Endothelial cell of umbilical vein (primary cell): ENCODE measurements around the gene OR51F2. TPM values are rescaled to one million over a fixed set of nuclear protein-coding genes. Genes with fewer than 3 reads are reported as not detected.
"Not testable (repeated sequence)": the region's sequence is repeated elsewhere in the genome, so short reads cannot be mapped to it uniquely, and the experiment has no call there.

Experiments used
- BruUV-seq: library from RNA; stranded (reverse); fragments of 400-500 nt; replicated peaks from 2 replicates; lab custom pipeline; 2021; lab: Mats Ljungman, UMichigan
- CTCF ChIA-PET: fragments of 300-600, 350-600 bp; sonication (Branson Sonifier 250); formaldehyde crosslinking; loops from one replicate; lab custom pipeline; 2021; ENCODE audit warnings: antibody characterized with exemption, inconsistent platforms; lab: Charles Lee
- POLR2A ChIA-PET: fragments of 300-600, 350-600 bp; sonication (Branson Sonifier 250); formaldehyde crosslinking; loops from one replicate; lab custom pipeline; 2021; ENCODE audit warnings: antibody characterized with exemption, inconsistent platforms; lab: Charles Lee
- DNase-seq: peaks from one replicate; pipeline ENCODE4 v3.0.0-alpha.2; 2011; ENCODE audit warnings: low read depth, low spot score
- FAIRE-seq: peaks from 2 replicates; lab custom pipeline; 2011; peaks lifted over from hg19 to GRCh38; lab: Jason Lieb, UNC
- H2AFZ ChIP-seq: 2 replicates; pipeline ENCODE4 v1.6.0; 2012; ENCODE audit warnings: low read depth, low read length, control low read depth, inconsistent platforms
- H3K27ac ChIP-seq: 2 replicates; pipeline ENCODE4 v1.5.1; 2011; ENCODE audit warnings: low read depth, mild to moderate bottlenecking, control low read depth, low read length, moderate library complexity; ENCODE audit not compliant: insufficient read depth
- H3K27me3 ChIP-seq, 2 experiments: 2 replicates each; pipeline versions ENCODE4 v1.6.0 to v1.6.1; 2011; ENCODE audit warnings: low read length in 2 of 2, mixed read lengths in 1 of 2; ENCODE audit not compliant: control insufficient read depth in 2 of 2, insufficient read depth in 2 of 2
- H3K36me3 ChIP-seq, 2 experiments: 2 replicates in 1 of 2; 3 replicates in 1 of 2; pipeline ENCODE4 v1.5.1; 2011; ENCODE audit warnings: low read length in 2 of 2, mild to moderate bottlenecking in 1 of 2, moderate library complexity in 1 of 2; ENCODE audit not compliant: control insufficient read depth in 2 of 2, insufficient read depth in 2 of 2; ENCODE audit errors: extremely low read depth in 1 of 2
- H3K4me1 ChIP-seq: 3 replicates; pipeline ENCODE4 v1.5.1; 2011; ENCODE audit warnings: mild to moderate bottlenecking, low read length; ENCODE audit not compliant: control insufficient read depth, insufficient read depth; ENCODE audit errors: extremely low read depth
- H3K4me2 ChIP-seq: 2 replicates; pipeline ENCODE4 v1.6.1; 2011; ENCODE audit warnings: low read length, control low read depth, mixed read lengths; ENCODE audit not compliant: insufficient read depth
- H3K4me3 ChIP-seq, 3 experiments: fragments of 200-600 bp in 1 of 3; sonication (generic), shearing (Covaris generic) in 1 of 3; replicated peaks in 1 of 3; 2 replicates each; pipeline ENCODE4 v1.5.1; 2011 to 2016; ENCODE audit warnings: control low read depth in 3 of 3, low read length in 3 of 3, mild to moderate bottlenecking in 2 of 3, inconsistent platforms in 1 of 3, low read depth in 1 of 3, moderate library complexity in 1 of 3; ENCODE audit not compliant: insufficient read depth in 1 of 3
- H3K79me2 ChIP-seq: 2 replicates; pipeline ENCODE4 v1.6.0; 2012; ENCODE audit warnings: low read length, inconsistent platforms; ENCODE audit not compliant: control insufficient read depth, insufficient read depth
- H3K9ac ChIP-seq: replicated peaks from 2 replicates; pipeline ENCODE3; 2011; ENCODE audit warnings: low read length, control low read depth; ENCODE audit not compliant: insufficient read depth; ENCODE audit errors: extremely low read depth
- H3K9me1 ChIP-seq: replicated peaks from 3 replicates; pipeline ENCODE4 v1.6.0; 2011; ENCODE audit warnings: mild to moderate bottlenecking, low read length; ENCODE audit not compliant: control insufficient read depth, insufficient read depth; ENCODE audit errors: extremely low read depth
- H3K9me3 ChIP-seq: replicated peaks from 2 replicates; pipeline ENCODE4 v1.5.1; 2012; ENCODE audit warnings: low read length, inconsistent platforms; ENCODE audit not compliant: control insufficient read depth, insufficient read depth
- H4K20me1 ChIP-seq: replicated peaks from 2 replicates; pipeline ENCODE3; 2011; ENCODE audit warnings: mild to moderate bottlenecking, low read length; ENCODE audit not compliant: control insufficient read depth, insufficient read depth; ENCODE audit errors: extremely low read depth
- EZH2 ChIP-seq: IDR thresholded peaks from 2 replicates; pipeline ENCODE4 v1.6.1; 2012; ENCODE audit warnings: borderline replicate concordance, low read depth, mild to moderate bottlenecking, moderate library complexity, low read length, inconsistent platforms; ENCODE audit not compliant: severe bottlenecking
- POLR2A ChIP-seq: IDR thresholded peaks from 2 replicates; pipeline ENCODE4 v1.6.1; 2012; ENCODE audit warnings: low read depth, mild to moderate bottlenecking, control low read depth, low read length
- dilution Hi-C: fragments of 300-500 bp; cut with MboI; formaldehyde crosslinking; loops from one replicate; pipeline ENCODE4 v1.15.0; 2019; ENCODE audit warnings: low sequenced_read_pairs; ENCODE audit not compliant: extremely low pct_ligation_motif_present
- intact Hi-C: fragments of 100-400 bp; cut with micrococcal nuclease; formaldehyde crosslinking; loops from one replicate; pipeline ENCODE4 v1.10.0; 2022
- polyA plus RNA-seq, 4 experiments: library from polyadenylated mRNA; depleted of rRNA in 3 of 4; stranded (reverse) in 3 of 4; unstranded in 1 of 4; fragments of >200 nt; gene quantifications; 2 replicates each; pipeline versions ENCODE4 v1.2.1 to v1.2.3, GENCODE V29; 2011 to 2012; ENCODE audit warnings: missing spikeins in 1 of 4
- total RNA-seq: library from RNA; stranded (reverse); gene quantifications from 2 replicates; pipeline ENCODE4 v1.2.3, GENCODE V29; 2021

OR51F2 gene
- total and polyA plus RNA-seq, 2 donors (not counting 3 experiments of a cell fraction or from before 2014, with no cell fraction given), result not detected

DNA sequence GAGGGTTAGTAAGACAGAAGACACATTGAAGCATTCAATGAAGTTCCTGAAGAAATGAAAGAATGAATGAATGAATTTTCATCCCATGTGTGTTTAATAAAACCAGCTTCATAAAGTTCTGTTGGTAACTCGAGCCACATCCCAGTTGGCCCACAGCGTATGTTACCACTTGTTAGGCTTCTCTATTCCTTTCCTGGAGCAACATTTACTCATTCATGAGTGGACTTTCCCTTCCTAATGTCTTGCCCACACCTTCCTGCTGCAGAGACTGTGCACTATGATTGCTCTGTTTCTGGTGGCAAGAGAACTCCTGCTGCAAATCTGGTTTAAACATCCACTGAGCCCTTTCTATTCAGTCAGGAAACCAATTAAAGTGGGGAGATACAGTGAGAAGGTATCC is 23.9 kb upstream of the OR51F2 start:
- Histone ChIP-seq H3K4me2 (no peak overlapping the region), H3K79me2 (no peaks in the 10 kb centered on the region), H3K9me3 (no peaks in the 10 kb centered on the region), H3K36me3 (no peaks in the 10 kb centered on the region), H3K9me1 (no peaks in the 10 kb centered on the region), H2AFZ (no peak overlapping the region), H4K20me1 (no peaks in the 10 kb centered on the region), H3K9ac (no peak overlapping the region), H3K27me3 (no peaks in the 10 kb centered on the region), H3K4me3 (no peak overlapping the region), H3K4me1 (no peaks in the 10 kb centered on the region), H3K27ac (no peak overlapping the region)
- no TSS peak for BruUV-seq
- dilution Hi-C loops (no loop called here), intact Hi-C loops (no loop called here)
- POLR2A ChIA-PET, result no interaction called here
- FAIRE-seq, result no peak
- CTCF ChIA-PET, result no interaction called here
- no peak for TF ChIP-seq POLR2A
- DNase-seq, result no peak

GRCh38 chr11:4798427-4799183 is 22.5 kb upstream of the OR51F2 start:
- POLR2A ChIA-PET, result no interaction called here
- no peaks in the 10 kb centered on the region for H3K79me2 ChIP-seq
- H3K36me3 ChIP-seq, result no peaks in the 10 kb centered on the region
- no peaks in the 10 kb centered on the region for H3K4me1 ChIP-seq
- no peaks in the 10 kb centered on the region for H3K27me3 ChIP-seq
- CTCF ChIA-PET, result no interaction called here
- no peaks in the 10 kb centered on the region for H3K9me1 ChIP-seq
- intact Hi-C loops (no loop called here), dilution Hi-C loops (no loop called here)
- BruUV-seq, result no TSS peak
- H3K9ac ChIP-seq, result no peak overlapping the region
- no peak overlapping the region for H2AFZ ChIP-seq
- DNase-seq, result no peak
- H3K9me3 ChIP-seq, result peaks cover under 1% of the 10 kb centered on the region
- H4K20me1 ChIP-seq, result no peaks in the 10 kb centered on the region
- no peak for FAIRE-seq
- TF ChIP-seq EZH2, result no peak
- H3K4me2 ChIP-seq, result no peak overlapping the region
- H3K27ac ChIP-seq, result no peak overlapping the region
- no peak overlapping the region for H3K4me3 ChIP-seq

DNA sequence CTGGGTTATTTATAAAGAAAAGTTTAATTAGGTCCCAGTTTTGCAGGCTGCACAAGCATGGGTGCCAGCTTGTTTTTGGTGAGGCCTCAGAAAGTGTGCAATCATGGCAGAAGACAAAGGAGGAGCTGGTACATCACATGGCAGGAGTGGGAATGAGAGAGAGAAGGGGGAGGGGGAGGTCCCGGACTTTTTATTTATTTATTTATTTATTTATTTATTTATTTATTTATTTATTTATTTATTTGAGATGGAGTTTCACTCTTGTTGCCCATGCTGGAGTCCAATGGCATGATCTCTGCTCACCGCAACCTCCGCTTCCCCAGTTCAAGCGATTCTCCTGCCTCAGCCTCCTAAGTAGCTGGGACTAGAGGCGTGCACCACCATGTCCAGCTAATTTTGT is 19.8 kb upstream of the OR51F2 start:
- H3K79me2 ChIP-seq, H3K4me2 ChIP-seq, intact Hi-C loops, H3K9me1 ChIP-seq, CTCF ChIA-PET, H4K20me1 ChIP-seq, POLR2A ChIA-PET, H3K9me3 ChIP-seq, H3K4me3 ChIP-seq, DNase-seq, BruUV-seq, H3K4me1 ChIP-seq, H3K36me3 ChIP-seq, FAIRE-seq, H3K9ac ChIP-seq, H2AFZ ChIP-seq, H3K27ac ChIP-seq, dilution Hi-C loops, H3K27me3 ChIP-seq: not testable (repeated sequence)
